Measurements from ENCODE around the gene RGSL1.
A peak's percentile ranks its signal among the peaks of the same experiment; 100 is the strongest.
"Not testable (repeated sequence)": the region's sequence is repeated elsewhere in the genome, so short reads cannot be mapped to it uniquely, and the experiment has no call there.

RGSL1 gene

DNA sequence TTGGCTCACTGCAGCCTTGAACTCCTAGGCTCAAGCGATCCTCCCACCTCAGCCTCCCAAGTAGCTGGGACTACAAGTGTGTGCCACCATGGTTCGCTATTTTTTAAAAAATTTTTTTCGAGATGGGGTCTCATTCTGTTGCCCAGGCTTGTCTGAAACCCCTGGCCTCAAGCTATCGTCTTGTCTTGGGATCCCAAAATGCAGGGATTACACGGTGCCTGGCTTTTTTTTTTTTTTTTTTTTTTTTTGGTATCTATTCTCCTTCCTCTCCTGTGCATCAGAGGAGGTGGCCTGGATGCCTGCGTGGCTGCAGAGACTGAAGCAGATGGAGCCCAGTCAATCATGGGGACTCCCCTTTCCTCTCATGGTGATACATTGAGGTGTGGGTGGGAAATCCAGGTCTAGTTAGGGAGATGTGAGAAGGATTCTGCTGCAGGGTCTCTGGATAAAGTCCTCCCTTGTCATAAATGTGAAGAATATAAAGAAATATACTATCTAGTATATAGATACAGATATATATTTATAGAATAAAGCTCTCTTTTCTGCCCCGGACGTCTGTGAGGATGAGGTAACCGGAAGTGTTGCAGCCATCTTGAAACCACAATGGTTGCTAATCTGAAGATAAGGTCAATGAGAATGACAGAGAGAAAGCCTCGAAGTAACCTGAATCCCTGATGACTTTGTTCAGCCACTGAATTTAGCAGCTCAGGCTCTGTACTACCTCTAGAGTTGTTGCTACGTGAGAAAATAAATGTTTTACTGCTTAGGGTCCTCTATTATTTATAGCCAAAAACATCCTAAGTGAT is 19.5 kb upstream of the RGSL1 start:
- FAIRE-seq = no peak
- no peak for DNase-seq (ENCODE audit: insufficient read length, low spot score)
- no peak for TF ChIP-seq POLR2A (IDR thresholded peaks at IDR 0.05; ENCODE audit: low read depth, low read length)

DNA sequence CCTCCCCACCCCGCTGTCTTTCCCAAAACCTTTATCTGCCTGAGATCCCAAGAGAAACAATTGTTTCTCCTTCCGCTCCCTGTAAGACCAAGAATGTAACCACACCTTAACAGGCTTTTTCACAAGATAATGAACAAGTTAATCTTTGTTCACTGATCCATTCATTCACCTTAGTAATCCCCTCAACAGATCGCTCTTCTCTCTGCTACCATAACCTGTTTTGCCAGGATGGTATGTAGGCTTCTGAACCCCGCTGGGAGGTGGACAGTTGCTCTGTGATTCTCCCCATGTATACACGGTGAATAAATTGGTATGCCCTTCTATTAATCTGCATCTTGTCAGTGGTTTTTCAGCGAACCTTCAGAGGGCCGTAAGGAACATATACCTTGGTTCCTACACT is 18.7 kb upstream of the RGSL1 start:
- FAIRE-seq = no peak
- DNase-seq (ENCODE audit: insufficient read length, low spot score) = no peak
- no peak for TF ChIP-seq POLR2A (IDR thresholded peaks at IDR 0.05; ENCODE audit: low read depth, low read length)

GRCh38 chr1:182433580-182433979 is 16.4 kb upstream of the RGSL1 start:
- DNase-seq (ENCODE audit: insufficient read length, low spot score) (no peak), FAIRE-seq (no peak)
- no peak for TF ChIP-seq POLR2A (IDR thresholded peaks at IDR 0.05; ENCODE audit: low read depth, low read length)

- no peak for TF ChIP-seq POLR2A (IDR thresholded peaks at IDR 0.05; ENCODE audit: low read depth, low read length)
- no peak for FAIRE-seq
- no peak for DNase-seq (ENCODE audit: insufficient read length, low spot score)
Measured at GRCh38 chr1:182438326-182438725, 11.6 kb upstream of the RGSL1 start.

DNA sequence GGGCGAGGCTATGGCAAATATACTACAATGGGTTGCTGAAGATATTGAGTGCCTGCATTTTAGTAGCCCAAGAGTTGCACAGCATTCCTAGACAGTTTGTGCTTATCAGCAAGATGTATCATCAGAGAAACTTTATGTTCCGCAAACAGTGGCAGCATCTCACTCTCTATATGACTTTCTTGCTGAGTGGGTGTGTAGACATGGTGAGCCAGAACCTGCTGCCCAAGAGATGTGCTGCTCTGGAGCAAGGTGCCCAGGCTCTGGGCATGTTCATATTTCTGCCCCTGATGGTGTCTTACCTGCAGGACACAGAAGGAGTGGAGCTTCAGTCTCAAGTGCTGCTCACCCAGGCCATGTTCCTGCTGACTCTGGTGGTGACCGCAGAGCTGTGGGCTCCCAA is 8.2 kb upstream of the RGSL1 start:
- DNase-seq (ENCODE audit: insufficient read length, low spot score) (no peak), FAIRE-seq (no peak)
- no peak for TF ChIP-seq POLR2A (IDR thresholded peaks at IDR 0.05; ENCODE audit: low read depth, low read length)

- TF ChIP-seq POLR2A (IDR thresholded peaks at IDR 0.05; ENCODE audit: low read depth, low read length) = no peak
- DNase-seq (ENCODE audit: insufficient read length, low spot score) (no peak), FAIRE-seq (no peak)
Measured at GRCh38 chr1:182442333-182442732, 7.6 kb upstream of the RGSL1 start.

DNA sequence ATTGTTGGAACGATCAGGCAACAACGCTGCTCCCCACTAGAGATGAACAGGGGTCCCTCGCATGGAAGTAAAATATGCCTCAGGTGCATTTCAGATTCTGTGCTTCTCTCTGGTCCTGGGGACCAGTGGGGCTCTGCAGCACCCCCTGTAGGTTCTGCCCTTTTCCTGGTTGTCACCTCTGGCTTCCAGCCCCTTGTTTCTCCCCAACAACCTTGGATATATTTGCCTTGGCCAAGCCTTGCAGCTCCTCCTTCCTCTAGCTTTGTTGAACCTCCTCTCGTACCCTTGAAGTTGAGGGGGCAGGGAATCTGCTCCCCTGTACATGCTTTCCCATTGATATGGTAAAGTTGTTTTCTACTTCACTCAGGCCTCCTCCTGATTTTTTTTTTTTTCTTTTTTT is 5.4 kb upstream of the RGSL1 start:
- TF ChIP-seq POLR2A (IDR thresholded peaks at IDR 0.05; ENCODE audit: low read depth, low read length) = no peak
- no peak for FAIRE-seq

DNA sequence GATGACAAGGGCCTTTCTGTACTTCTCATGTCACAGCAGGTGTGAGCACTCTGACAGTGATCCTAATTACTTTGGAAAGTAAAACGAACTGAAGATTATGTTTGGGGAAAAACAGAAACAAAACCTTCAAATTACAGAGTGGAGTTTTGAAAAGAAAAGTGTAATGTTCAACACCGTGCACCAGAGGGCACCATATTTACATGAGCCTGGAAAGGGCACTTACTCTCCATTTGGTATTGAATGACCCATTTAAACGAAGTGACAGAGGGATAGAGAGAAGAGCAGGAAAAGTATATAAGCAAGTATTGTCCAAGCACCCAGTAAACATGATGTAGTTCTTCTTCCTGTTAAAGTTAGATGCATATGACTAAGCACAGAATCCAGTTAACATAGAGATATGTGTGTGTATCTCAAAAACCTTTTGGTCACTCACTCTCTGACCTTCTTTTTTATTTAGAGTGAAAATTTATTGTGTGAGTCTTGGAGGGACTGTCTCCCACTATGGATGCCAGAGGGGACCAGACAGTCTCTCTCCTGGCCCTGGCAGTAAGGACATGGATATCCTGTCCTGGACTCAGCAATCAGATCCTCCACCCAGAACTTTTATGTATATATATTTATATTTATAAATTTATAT is 3.8 kb upstream of the RGSL1 start:
- peak; percentile 67 for FAIRE-seq
- DNase-seq (ENCODE audit: insufficient read length, low spot score) = peak; percentile 45
- no peak for TF ChIP-seq POLR2A (IDR thresholded peaks at IDR 0.05; ENCODE audit: low read depth, low read length)

More for the DNA sequence above, 5.4 kb upstream of the RGSL1 start:
- DNase-seq (ENCODE audit: insufficient read length, low spot score) = no peak

- DNase-seq (ENCODE audit: insufficient read length, low spot score) = not testable (repeated sequence)
Measured at GRCh38 chr1:182447124-182447523, 2.8 kb upstream of the RGSL1 start.

DNA sequence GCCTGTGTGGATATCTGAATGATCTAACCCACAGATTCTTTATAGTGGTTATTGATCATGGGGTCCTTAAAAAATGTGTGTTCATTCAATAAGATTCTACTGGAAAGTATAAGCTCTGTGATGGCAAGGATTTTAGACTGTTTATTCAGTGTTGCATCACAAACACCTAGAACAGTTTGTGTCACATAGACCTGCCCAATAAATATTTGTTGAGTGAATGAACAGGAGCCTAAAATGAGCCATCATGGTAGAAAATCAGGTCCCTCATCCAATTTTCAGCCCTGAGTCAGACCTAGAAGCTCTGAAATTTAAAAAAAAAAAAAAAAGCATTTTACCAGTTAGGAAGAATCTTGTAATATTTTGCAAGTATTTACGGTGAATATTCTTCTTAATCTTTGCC is 2.3 kb upstream of the RGSL1 start:
- no peak for TF ChIP-seq POLR2A (IDR thresholded peaks at IDR 0.05; ENCODE audit: low read depth, low read length)
- no peak for FAIRE-seq
- DNase-seq (ENCODE audit: insufficient read length, low spot score) = no peak

More at GRCh38 chr1:182447124-182447523, 2.8 kb upstream of the RGSL1 start:
- not testable (repeated sequence) for FAIRE-seq

- DNase-seq (ENCODE audit: insufficient read length, low spot score) (no peak), FAIRE-seq (no peak)
- TF ChIP-seq POLR2A (IDR thresholded peaks at IDR 0.05; ENCODE audit: low read depth, low read length) = no peak
Measured at GRCh38 chr1:182453631-182454030, 3.7 kb downstream of the RGSL1 start.

- FAIRE-seq (no peak), DNase-seq (ENCODE audit: insufficient read length, low spot score) (no peak)
- no peak for TF ChIP-seq POLR2A (IDR thresholded peaks at IDR 0.05; ENCODE audit: low read depth, low read length)
Measured at GRCh38 chr1:182457844-182458243, 7.9 kb downstream of the RGSL1 start.

- FAIRE-seq = no peak
- DNase-seq (ENCODE audit: insufficient read length, low spot score) = no peak
- no peak for TF ChIP-seq POLR2A (IDR thresholded peaks at IDR 0.05; ENCODE audit: low read depth, low read length)
Measured at GRCh38 chr1:182459949-182460348, 10.0 kb downstream of the RGSL1 start.

DNA sequence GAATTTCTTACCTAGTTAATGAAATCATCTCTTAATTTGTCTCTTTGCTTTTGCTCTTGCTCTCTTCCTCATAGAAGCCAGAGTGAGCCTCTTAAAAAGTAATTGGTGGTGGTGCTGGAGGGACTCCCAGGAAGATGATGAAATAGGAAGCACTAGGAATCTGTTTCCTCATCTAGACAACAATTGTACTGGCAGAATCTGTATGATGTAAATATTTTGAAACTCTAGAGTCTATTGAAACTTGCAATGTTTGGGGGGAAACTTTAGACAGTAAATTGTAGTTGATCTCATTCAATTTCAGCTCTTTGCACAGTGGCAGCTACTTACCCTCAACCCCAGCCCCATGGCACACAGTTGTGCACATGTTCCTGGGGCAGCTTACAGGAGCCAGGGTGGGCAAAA is 10.6 kb downstream of the RGSL1 start:
- no peak for DNase-seq (ENCODE audit: insufficient read length, low spot score)
- no peak for FAIRE-seq
- no peak for TF ChIP-seq POLR2A (IDR thresholded peaks at IDR 0.05; ENCODE audit: low read depth, low read length)

DNA sequence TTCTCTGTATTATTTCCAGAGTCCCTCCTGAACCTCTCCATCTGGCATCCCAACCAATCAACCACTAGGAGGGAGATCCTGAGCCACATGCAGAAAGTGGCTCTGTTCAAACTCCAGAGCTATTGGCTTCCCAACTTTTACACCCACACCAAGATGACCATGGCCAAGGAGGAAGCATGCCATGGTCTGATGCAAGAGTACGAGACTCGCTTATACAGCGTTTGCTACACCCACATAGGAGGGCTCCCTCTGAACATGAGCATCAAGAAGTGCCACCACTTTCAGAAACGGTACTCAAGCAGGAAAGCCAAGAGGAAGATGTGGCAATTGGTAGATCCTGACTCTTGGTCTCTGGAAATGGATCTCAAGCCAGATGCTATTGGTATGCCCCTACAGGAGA is 23.6 kb downstream of the RGSL1 start:
- FAIRE-seq (no peak), DNase-seq (ENCODE audit: insufficient read length, low spot score) (no peak)
- TF ChIP-seq POLR2A (IDR thresholded peaks at IDR 0.05; ENCODE audit: low read depth, low read length) = no peak

All from H54 (cell line).